Measurements from ENCODE around the gene PFKFB3.
"Not testable (repeated sequence)": the region's sequence is repeated elsewhere in the genome, so short reads cannot be mapped to it uniquely, and the experiment has no call there.

Gene PFKFB3

DNA sequence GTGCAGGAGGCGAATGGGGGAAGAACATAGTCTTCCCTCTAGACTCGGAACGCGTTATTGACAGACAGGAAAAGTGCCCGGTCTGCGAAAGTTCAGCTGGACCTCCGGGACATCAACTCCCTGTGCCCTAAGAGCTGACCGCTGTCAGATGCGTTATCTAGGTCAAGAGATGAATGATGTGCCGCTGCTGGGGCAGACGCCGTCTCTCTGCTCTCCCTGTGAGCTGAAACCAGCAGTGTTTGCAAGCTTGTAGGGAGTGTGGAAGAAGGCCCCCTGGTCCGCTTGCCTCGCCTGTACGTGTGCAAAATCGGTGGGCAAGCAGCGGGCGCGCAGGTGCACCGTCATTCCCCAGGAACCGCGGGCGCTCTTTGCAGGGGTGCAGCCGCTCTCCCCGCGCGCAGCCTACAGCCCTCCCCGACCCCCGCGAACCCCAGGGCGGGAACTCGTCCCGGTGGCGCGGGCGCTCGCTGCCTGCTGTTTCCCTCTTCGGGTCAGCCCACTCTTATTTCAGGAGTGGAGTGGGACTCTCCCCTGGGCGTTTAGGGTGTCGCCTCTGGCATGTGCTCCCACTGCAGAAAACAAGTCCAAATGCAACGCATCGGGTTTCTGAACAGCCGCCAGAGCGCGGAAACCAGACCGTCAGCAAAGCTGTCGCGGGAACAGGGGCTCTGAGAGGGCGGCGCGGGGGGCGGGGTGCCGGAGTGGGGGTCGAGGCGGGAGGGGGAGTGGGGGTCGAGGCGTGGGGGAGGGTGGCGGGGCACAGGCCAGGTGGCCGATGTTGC, 1.8 kb upstream of the PFKFB3 start:
- in situ Hi-C loops (cut with HindIII; ENCODE audit: low sequenced_read_pairs) = no loop called here

DNA sequence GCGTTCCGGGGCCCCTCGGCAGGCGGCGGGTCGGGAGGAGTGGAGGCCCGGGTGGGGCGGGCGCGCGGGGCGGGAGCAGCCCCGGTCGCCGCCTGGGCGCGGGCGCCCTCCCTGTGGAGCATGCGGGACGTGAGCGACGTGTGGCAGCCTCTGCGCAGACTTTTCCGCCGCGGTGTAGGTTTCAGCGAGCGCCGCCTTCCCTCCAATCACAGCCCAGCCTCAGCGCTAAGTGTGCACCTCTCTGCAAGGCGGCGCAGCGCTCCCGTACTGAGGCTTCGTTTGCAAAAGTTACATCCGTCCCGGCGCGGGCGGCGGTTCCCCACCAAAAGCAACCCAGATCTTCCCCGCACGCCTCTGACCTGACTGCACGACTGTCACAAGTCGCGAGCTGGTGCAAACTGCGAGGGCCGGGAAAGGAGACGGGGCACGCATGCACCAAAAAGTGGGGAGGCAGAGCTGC, 1.2 kb upstream of the PFKFB3 start:
- in situ Hi-C loops (cut with HindIII; ENCODE audit: low sequenced_read_pairs) = no loop called here

DNA sequence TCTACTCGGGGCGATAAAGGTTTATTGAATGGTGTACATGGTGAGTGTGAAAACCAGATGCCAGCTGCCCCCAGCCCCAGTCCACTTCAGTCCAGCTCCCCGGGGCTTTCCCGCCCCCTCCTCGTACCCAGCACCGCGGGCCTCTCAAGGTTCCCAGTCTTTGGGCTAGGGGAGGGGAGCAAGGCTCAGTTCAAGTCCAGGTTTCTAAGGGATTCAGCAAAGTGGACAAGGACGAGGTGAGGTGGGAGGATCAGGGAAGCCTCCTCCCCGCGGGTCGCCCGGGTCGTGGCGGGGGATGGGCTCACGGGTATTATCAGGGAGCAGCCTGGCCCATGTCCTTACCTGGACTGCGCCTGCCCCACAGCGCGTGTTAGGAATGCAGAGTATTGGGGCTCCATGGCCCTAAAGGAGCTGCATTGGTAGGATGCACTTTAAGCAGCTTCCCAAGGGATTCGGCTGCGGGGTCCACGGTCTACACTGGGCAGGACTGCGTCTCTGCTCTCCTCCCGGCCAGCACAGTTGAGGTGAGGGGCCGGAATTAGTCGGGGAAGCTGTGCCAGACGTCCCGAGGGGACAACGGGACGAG, 541 bp upstream of the PFKFB3 start:
- in situ Hi-C loops (cut with HindIII; ENCODE audit: low sequenced_read_pairs) = no loop called here

DNA sequence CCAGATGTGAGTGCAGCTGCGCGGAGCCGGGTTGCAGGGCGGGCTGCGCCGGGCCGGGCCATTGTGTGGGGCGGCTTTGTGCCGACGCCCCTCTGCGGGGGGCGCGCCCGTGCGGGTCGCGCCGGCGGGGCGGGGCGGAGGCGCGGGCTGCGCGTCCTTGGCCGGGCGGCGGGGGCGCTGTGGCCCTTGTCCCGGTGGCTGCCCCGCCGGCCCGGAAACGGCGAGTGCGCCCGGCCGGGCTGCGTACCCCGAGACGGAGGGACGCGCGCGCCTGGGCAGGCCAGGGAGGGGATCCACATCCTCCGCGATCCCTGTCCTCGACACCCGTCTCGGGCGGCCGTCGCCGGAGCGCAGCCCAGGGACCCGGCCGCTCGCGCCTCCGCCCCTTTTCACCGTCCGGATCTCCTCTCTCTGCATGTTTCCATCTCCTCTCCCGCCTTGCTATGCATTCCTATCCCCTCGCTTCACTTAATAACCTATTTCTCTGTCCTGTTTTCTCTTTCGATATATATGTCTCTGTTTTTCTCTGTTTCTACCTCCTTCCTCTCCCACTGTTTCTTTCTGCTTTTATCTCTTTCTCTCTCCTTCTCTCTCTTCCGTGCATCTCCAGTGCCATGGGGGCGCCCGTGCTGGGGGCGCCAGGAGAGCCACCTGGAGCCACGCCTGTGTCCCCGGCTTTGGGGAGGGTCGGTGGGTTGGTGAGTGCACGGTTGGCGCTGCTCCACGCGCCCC, 765 bp downstream of the PFKFB3 start:
- in situ Hi-C loops (cut with HindIII; ENCODE audit: low sequenced_read_pairs) = no loop called here

DNA sequence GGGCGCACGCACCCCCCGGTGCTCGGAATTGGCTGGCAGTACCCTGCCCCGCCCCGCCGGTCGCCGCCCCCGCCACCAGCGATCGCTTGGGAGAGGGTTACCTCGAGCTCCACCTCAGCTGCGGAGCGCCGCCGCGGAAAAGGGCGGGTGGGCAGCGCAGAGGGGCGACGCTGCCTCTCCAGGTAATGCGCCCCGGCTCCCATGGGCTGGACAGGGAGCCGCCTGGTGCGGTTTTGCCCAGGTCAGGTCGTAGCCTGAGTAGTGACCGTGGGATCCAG, 1.3 kb downstream of the PFKFB3 start:
- in situ Hi-C loops (cut with HindIII; ENCODE audit: low sequenced_read_pairs) = no loop called here

DNA sequence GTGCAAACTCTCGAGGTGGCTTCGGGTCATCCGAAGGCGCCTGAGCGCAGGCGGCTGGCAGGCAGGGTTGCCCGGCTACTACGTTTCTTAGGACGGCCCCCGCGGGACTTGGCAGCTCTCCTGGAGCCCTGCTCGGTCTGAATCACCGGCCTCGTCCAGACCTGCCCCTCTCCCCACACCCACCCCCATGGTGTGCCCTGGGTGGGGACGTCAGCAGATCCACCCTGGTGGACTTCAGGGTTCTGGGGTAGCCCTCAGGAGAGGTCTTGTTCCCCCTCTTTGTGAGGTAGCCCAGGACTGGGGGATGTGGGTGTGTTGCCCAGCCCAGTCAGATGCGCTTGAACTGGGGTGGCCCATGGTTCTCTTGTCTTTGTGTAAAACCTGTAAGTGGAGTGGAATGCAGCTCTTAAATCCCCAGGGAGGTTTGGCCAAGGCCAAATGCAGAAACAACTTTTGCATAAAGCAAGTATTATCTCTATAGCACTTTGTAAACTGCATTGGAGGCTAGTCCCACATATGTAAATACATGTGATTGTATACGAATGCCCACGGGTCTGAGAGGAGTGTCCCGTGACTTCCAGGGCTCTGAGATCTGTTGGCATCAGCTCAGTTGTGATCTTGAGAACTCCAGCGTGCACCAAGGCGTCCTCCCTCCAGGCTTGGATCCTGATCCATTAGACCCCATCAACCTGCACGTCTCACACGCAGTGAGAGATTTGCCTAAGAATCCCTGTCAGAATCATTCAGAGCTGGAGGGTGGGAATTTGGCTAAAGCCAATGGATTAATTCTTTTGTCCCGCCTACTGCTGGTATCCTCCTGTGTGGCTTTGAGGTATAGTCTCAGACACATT, 1.8 kb downstream of the PFKFB3 start:
- in situ Hi-C loops (cut with HindIII; ENCODE audit: low sequenced_read_pairs) = no loop called here

DNA sequence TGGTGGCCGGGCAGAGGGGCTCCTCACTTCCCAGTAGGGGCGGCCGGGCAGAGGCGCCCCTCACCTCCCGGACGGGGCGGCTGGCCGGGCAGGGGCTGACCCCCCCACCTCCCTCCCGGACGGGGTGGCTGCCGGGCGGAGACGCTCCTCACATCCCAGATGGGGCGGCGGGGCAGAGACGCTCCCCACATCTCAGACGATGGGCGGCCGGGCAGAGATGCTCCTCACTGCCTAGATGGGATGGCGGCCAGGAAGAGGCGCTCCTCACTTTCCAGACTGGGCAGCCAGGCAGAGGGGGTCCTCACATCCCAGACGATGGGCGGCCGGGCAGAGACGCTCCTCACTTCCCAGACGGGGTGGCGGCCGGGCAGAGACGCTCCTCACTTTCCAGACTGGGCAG, 3.8 kb downstream of the PFKFB3 start:
- in situ Hi-C loops (cut with HindIII; ENCODE audit: low sequenced_read_pairs) = not testable (repeated sequence)

DNA sequence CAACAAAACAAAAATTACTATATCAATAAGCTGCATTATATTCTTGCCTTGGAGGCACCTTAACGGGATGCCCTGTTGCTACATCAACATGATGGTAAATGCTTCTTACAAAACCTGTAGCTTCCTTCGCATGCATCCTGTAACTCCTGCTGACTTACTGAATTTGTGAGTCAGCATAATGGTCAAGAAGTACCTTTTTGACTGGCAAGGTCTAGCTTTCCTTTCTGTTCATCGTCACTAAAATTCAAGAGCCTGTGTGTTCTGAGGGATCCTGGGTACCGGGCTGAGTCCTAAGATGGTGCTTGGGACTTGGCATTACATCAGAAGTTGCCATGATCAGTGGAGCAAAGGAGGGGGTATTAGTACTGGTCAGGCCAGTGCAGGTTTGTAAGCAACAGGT, 4.9 kb downstream of the PFKFB3 start:
- in situ Hi-C loops (cut with HindIII; ENCODE audit: low sequenced_read_pairs) = no loop called here

DNA sequence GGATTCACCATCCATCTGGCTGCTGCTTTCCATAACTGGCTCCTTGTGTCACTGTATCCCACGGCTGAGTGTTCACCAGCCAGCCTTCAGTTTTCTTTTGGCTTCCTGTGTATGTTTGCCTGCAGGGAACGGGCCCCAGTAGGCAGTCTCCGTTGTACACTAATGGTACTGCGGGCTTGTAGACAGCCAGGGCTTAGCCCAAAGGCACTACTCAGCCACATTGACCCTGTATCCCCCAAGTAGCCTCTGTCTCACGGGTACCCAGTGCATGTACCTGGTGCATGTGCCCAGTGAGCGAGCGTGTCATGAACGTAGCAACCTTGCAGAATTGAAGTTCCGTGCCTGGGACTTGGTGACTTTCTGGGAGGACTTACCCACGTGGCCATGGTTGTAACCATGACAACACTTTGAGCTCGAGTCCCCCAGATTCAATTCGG, 6.1 kb downstream of the PFKFB3 start:
- in situ Hi-C loops (cut with HindIII; ENCODE audit: low sequenced_read_pairs) = no loop called here

DNA sequence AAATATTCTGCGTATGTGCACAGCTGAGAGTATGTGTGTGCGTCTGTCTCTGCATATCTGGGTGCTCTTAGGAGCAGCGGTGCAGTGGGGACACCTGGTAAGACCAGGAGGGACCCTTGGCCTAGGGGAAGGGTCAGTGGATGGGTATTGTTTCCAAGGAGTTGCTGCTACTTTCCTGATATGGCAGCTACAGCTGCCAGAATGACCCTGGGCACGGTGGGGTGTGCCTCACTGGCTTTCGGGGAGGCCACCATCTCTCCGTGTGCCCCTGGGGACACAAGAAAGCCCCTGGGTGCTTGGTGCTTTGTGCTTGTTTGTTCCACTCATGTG, 8.6 kb downstream of the PFKFB3 start:
- in situ Hi-C loops (cut with HindIII; ENCODE audit: low sequenced_read_pairs) = no loop called here

DNA sequence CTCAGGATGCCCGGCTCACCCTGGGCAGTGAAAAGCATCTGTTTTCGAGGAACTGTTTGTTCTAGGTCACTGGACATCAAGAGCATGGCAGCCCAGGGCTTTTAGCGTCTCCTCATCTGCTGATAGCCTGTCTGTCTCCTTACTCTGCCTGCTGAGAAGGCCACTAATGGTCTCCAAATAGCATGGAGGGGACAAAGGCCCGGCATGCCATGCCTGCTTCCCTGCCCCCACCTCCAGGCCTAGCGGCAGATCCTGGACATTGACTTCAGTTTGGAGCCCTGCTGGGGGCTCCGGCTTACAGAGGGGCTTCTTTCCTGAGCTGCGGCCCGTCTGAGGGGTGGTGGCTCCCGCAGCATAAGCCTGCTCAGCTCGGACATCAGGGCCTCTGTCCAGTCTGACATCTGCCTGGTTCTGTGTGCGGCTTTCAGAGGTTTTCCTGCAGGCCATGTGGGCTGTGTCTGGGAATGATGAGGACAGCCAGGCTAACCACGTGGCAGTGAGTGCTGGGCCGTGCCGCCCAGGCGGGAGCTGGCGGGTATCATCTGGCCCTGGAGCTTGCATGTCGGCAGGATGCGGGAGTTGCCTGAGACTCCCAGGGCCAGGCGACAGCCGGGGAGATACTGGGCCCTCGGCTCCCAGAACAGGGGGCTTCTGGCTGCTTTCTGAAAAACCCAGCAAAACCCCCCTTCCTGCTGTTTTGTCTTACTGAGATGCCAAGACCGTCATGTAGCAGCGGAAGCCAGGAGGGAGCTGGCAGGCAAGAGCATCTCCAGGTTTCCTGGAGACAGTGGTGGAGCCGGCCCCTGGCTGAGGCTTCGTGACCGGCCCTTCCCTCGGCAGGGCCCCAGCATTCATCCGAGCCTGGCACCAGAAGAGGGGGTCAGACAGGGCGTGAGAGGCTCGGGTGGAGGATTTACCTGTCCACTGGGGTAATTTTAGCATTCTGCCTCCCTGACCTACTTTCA, 9.2 kb downstream of the PFKFB3 start:
- in situ Hi-C loops (cut with HindIII; ENCODE audit: low sequenced_read_pairs) = no loop called here

DNA sequence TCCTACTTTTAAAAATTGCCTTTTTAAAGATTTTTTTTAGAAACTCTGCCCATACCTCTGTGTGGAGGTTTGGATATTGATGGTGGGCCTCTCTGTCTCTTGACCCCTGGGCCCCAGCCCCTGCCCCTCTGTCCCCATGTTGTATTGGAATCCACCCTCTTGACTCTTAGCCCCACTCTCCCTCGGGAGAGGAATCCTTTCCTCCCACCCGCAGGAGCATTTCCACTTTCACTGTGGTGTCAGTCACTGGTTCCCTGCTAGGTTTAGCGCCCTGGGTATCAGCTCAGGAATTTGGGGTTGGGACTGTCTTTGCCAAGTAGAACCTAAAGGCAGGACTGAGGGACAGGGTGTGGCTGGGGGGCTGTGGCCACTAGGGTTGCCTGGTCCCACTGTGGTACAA, 10.1 kb downstream of the PFKFB3 start:
- in situ Hi-C loops (cut with HindIII; ENCODE audit: low sequenced_read_pairs) = no loop called here

DNA sequence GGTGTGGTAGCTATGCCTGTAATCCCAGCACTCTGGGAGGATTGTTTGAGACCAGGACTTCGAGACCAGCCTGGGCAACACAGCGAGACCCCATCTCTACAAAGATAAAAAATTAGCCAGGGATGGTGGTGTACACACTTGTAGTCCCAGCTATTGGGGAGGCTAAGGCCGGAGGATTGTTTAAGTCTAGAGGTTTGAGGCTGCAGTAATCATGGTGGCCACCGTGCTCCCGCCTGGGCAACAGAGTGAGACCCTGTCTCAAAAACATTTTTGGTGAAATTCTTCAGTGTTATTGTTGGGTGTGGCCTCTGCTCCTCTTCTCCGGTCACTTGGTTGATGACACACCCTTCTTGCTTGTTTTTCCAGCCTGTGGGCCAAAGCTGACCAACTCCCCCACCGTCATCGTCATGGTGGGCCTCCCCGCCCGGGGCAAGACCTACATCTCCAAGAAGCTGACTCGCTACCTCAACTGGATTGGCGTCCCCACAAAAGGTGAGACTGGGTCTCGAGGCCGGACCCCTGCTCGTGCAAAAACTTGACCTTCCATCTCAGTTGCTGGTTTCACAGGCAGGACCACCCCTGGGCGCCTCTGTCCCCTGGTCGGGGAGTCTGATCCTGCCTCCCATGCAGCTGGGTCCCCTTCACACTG, 10.6 kb downstream of the PFKFB3 start:
- in situ Hi-C loops (cut with HindIII; ENCODE audit: low sequenced_read_pairs) = no loop called here

DNA sequence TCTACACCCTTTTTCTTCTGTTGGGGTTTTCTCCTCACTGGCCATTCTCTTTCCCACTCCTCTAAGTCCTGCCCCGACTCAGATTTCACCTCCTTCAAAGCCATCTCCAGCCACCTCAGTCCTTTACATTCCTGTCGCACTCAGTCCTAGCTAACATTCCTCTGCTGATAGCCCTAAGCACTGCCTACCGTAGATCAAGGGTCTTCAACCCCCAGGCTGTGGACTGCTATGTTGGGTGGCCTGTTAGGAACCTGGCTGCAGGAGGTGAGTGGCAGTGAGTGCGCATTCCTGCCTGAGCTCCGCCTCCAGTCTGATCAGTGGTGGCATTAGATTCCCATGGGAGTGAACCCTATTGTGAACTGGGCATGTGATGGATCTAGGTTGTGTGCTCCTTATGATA, 11.2 kb downstream of the PFKFB3 start:
- in situ Hi-C loops (cut with HindIII; ENCODE audit: low sequenced_read_pairs) = no loop called here

DNA sequence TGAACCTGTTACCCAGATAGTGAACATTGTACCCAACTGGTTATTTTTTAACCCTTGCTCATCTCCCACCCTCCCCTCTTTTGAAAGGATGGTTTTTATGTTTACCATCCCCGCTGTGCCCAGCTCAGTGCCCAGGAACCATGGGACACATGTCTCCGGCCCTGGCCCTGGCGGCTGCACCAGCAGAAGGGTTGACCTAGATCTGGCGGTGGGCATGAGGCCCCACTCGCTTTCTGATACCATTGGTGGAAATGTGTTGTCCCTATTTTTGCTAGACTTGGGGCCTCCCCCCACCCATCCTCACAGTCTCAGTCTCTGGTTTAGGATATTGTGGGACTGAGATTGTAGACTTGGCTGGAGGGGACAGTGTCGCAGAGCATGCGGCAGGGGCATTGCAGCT, 11.9 kb downstream of the PFKFB3 start:
- in situ Hi-C loops (cut with HindIII; ENCODE audit: low sequenced_read_pairs) = no loop called here

DNA sequence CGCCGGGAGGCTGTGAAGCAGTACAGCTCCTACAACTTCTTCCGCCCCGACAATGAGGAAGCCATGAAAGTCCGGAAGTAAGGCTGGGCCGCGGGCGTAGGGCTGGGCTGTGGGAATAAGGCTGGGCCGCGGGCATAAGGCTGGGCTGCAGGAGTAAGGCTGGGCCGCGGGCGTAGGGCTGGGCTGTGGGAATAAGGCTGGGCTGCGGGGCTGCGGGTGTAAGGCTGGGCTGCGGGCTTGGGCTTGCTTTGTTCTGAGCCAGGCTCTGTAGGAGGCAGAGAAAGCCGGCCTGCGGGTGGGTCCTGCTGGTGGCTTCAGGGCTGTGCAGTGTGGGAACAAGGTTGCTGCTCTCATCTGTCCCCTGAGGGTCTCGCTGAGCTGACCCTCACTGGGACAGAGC, 12.5 kb downstream of the PFKFB3 start:
- in situ Hi-C loops (cut with HindIII; ENCODE audit: low sequenced_read_pairs) = no loop called here

DNA sequence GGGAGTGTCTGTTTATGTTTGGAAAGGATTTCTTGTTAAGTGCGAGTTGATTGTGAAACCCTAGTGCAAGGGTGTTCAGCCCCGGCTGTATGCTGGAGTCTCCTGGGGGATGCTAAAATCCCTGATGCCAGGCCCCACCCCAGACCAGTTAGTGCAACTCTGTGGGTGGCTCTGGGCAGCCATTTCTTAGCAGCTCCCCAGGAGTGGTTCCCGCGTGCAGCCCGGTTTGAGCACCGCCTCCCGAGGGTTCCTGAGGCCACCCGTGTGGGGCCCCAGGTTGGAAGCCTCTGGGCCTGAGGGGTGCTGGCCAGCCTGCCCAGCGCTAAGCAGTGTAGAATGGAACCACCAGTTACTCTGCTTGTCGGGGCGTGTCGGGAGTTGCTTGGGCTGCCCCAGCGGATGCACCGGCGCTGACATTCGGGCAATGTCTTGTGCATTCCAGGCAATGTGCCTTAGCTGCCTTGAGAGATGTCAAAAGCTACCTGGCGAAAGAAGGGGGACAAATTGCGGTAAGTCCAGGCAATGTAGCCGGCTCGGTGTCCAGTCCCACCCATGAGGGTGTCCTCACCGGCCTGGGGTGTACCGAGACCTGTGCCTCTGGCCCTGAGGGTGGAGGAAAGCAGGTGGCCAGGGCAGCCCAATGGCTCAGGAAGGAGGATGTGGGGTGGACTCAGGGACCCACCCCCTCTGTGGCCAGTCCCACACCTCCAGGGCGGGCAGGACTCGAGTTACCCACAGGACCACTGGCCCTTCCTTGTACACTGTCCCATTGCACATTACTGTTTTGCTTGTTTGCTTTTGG, 13.2 kb downstream of the PFKFB3 start:
- in situ Hi-C loops (cut with HindIII; ENCODE audit: low sequenced_read_pairs) = no loop called here

DNA sequence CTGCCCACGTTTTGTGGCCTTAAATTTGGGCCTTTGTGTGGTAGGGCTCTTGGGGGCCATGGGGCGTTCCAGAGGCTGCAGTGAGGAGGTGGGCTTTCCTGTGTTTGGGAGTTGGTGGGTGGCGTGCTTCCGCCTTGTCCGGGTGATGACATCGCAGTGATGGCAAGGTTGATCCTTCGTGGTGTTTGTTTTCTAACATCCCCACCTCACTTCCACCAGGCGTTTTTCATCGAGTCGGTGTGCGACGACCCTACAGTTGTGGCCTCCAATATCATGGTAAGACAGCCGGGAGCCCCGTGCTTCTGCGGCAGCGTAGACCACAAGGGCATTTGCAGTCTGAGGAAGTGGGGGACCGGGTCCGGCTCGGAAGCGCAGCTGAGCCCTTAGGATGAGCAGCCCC, 14.2 kb downstream of the PFKFB3 start:
- in situ Hi-C loops (cut with HindIII; ENCODE audit: low sequenced_read_pairs) = no loop called here

DNA sequence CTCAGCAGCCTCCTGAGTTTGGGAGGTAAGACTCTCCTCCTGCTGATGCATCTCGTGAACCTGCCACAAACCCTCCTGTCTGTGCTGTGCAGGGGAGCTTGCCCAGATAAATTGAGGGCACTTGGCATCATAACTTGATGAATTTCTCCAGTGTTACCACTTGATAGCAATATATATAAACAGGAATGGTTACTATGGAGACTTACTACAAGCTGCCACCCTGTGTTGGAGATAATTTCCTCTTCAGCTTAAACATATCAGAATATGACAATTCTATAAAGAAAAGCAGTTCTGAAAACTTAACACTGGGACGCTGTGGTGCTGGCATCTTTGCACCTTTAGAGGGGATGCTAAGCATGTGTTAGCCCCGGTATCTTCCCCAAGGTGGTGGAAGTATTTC, 14.9 kb downstream of the PFKFB3 start:
- in situ Hi-C loops (cut with HindIII; ENCODE audit: low sequenced_read_pairs) = no loop called here

All from endothelial cell of hepatic sinusoid (primary cell).